Suprapubic skin (tissue), 3 donors: ENCODE measurements around the gene TRIO.

Experiments used
- POLR2A ChIP-seq, 2 donors: fragments of 450-650 bp; IDR thresholded peaks; one replicate each; pipeline ENCODE4 v1.6.1; 2017; ENCODE audit warnings: antibody characterized with exemption in 2 of 2, mild to moderate bottlenecking in 2 of 2, moderate library complexity in 2 of 2
- TF ChIP-seq, protein P1 (sequence below), 2 donors: fragments of 200-600 bp in 1 of 2; fragments of 450-650 bp in 1 of 2; sonication (generic) in 1 of 2; IDR thresholded peaks; one replicate each; pipeline ENCODE4 v1.5.1; 2016 to 2019; ENCODE audit warnings: antibody characterized with exemption in 2 of 2, mild to moderate bottlenecking in 1 of 2, moderate library complexity in 1 of 2

DNA sequence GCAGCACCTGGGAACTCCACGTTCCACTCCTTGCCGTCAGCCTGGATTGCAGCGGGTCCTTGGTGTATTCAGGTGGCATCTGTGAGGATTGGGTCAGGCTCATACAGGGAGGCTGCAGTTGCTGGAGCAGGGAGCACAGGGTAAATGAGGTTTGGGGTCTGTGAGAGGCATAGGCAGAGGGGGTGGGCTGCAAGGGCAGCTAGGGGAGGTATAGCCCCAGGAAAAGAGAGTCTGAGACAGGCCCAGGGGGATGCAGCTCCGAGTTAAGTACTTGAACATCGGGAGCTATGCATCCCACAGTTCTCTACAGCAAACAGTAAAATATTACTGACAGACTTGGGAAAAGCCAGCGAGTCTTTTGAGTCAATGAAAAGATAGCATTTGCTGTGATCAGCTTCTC, 101.6 kb downstream of the TRIO start:
- TF ChIP-seq, protein P1, sequence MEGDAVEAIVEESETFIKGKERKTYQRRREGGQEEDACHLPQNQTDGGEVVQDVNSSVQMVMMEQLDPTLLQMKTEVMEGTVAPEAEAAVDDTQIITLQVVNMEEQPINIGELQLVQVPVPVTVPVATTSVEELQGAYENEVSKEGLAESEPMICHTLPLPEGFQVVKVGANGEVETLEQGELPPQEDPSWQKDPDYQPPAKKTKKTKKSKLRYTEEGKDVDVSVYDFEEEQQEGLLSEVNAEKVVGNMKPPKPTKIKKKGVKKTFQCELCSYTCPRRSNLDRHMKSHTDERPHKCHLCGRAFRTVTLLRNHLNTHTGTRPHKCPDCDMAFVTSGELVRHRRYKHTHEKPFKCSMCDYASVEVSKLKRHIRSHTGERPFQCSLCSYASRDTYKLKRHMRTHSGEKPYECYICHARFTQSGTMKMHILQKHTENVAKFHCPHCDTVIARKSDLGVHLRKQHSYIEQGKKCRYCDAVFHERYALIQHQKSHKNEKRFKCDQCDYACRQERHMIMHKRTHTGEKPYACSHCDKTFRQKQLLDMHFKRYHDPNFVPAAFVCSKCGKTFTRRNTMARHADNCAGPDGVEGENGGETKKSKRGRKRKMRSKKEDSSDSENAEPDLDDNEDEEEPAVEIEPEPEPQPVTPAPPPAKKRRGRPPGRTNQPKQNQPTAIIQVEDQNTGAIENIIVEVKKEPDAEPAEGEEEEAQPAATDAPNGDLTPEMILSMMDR (IDR thresholded peaks at IDR 0.05) = no peak
- no peak for TF ChIP-seq POLR2A (IDR thresholded peaks at IDR 0.05)
